ENCODE results near the gene IRAK3. TPM values are rescaled to one million over a fixed set of nuclear protein-coding genes. Genes with fewer than 3 reads are reported as not detected.

Gene IRAK3
- total and polyA plus RNA-seq, 2 donors (not counting 1 experiment from before 2014, with no cell fraction given) = 3.9 to 4.3 TPM

GRCh38 chr12:66297923-66298322 is 108.9 kb downstream of the IRAK3 start:
- Histone ChIP-seq H3K79me2 (ENCODE audit: control insufficient read depth, insufficient read depth, low read length) (no peaks in the 10 kb centered on the region), H3K36me3 (replicated peaks in 1 of 2; ENCODE audit: control extremely low read depth in 1 of 2, control insufficient read depth in 1 of 2, extremely low read depth in 1 of 2, insufficient read depth in 2 of 2, low read length in 1 of 2) (no peaks in the 10 kb centered on the region), H3K9me3 (ENCODE audit: control extremely low read depth in 1 of 3, control insufficient read depth in 2 of 3, insufficient read depth in 1 of 3, low read length in 2 of 3) (no peaks in the 10 kb centered on the region), H2AFZ (ENCODE audit: insufficient read depth, low read depth, low read length, poor library complexity, severe bottlenecking) (no peak overlapping the region), H3K9ac (ENCODE audit: low read length) (no peak overlapping the region), H3K4me3 (ENCODE audit: control extremely low read depth in 1 of 5, extremely low read depth in 1 of 5, insufficient read depth in 1 of 5, low read depth in 2 of 5, low read length in 4 of 5) (no peak overlapping the region), H3K27ac (ENCODE audit: low read length in 2 of 2) (no peak overlapping the region), H3K4me1 (ENCODE audit: control insufficient read depth in 2 of 2, insufficient read depth in 2 of 2, low read length in 2 of 2) (no peaks in the 10 kb centered on the region), H3K27me3 (replicated peaks in 1 of 4; ENCODE audit: control extremely low read depth in 1 of 4, control insufficient read depth in 3 of 4, insufficient read depth in 4 of 4, low read length in 3 of 4) (peaks cover 0 to 3% (median 0%) of the 10 kb centered on the region in 4 experiments), H4K20me1 (ENCODE audit: control insufficient read depth, insufficient read depth, low read length, poor library complexity, severe bottlenecking) (no peaks in the 10 kb centered on the region), H3K4me2 (replicated peaks; ENCODE audit: low read depth, low read length, poor library complexity, severe bottlenecking) (no peak overlapping the region)
- no peak overlapping the region for H3K4me3 Mint-ChIP-seq
- H3K27me3 Mint-ChIP-seq = peaks cover 9% of the 10 kb centered on the region
- H3K4me1 Mint-ChIP-seq = peaks cover 14% of the 10 kb centered on the region
- ATAC-seq (ENCODE audit: low read depth) (no peak), DNase-seq (no peak)
- no CpG with 5 or more reads among the region's 3 CpGs for WGBS (ENCODE audit: insufficient coverage)
- no peak overlapping the region for H3K27ac Mint-ChIP-seq
- POLR2A ChIA-PET = no interaction called here
- intact Hi-C loops (cut with micrococcal nuclease) = no loop called here
- CTCF ChIA-PET = no interaction called here
- no peaks in the 10 kb centered on the region for H3K9me3 Mint-ChIP-seq (ENCODE audit: insufficient read depth)
- TF ChIP-seq EZH2 (IDR thresholded peaks at IDR 0.05; ENCODE audit: borderline replicate concordance, insufficient read depth, low read depth, low read length, poor library complexity, severe bottlenecking) (no peak), CTCF (IDR thresholded peaks at IDR 0.05) (no peak)

GRCh38 chr12:66301944-66302826 is 113.2 kb downstream of the IRAK3 start, which contains the start of gene HELB:
TSS of gene HELB (plus strand) at chr12:66302493. CDS start at chr12:66302604, 111 bp downstream.
- H3K9ac ChIP-seq (ENCODE audit: low read length) = peak within 1 kb of the TSS; percentile 92
- DNase-seq = peak; percentile 92
- WGBS (ENCODE audit: insufficient coverage) = under 1% methylated on average over 44 of the region's 45 CpGs
- Mint-ChIP-seq H3K27me3 (peaks cover 4% of the 10 kb centered on the region), H3K27ac (peak within 1 kb of the TSS; percentile 94), H3K4me3 (peak within 1 kb of the TSS; percentile 99), H3K9me3 (ENCODE audit: insufficient read depth) (no peaks in the 10 kb centered on the region), H3K4me1 (peaks cover 36% of the 10 kb centered on the region)
- peak within 1 kb of the TSS; percentile 89 for H3K4me2 ChIP-seq (replicated peaks; ENCODE audit: low read depth, low read length, poor library complexity, severe bottlenecking)
- H3K79me2 ChIP-seq (ENCODE audit: control insufficient read depth, insufficient read depth, low read length) = peaks cover 11% of the 10 kb centered on the region
- ChIA-PET POLR2A (interaction anchor here (0.6 to 1.7 kb wide), 6 partner anchors 9 to 967 kb away, joined by 3 to 12 read pairs (median 7); partner anchors contain the start of genes CAND1, LLPH and TMBIM4), CTCF (interaction anchor here (0.7 to 2.5 kb wide), 7 partner anchors 32 to 1345 kb away, joined by 3 to 11 read pairs (median 4); partner anchors contain the start of genes CAND1 and TMBIM4)
- peak; percentile 95 for ATAC-seq (ENCODE audit: low read depth)
- intact Hi-C loops (cut with micrococcal nuclease) = loop anchor here (1.0 to 10.0 kb wide), 4 partner anchors 67 to 1897 kb away; partner anchors contain the start of genes LLPH, TMBIM4 and XPOT
- H4K20me1 ChIP-seq (ENCODE audit: control insufficient read depth, insufficient read depth, low read length, poor library complexity, severe bottlenecking) = no peaks in the 10 kb centered on the region
- H3K4me3 ChIP-seq (ENCODE audit: control extremely low read depth in 1 of 5, extremely low read depth in 1 of 5, insufficient read depth in 1 of 5, low read depth in 2 of 5, low read length in 4 of 5) = peak within 1 kb of the TSS; percentile 69 to 99 (median 92)
- peaks cover 0 to 3% of the 10 kb centered on the region in 2 experiments for H3K36me3 ChIP-seq (replicated peaks in 1 of 2; ENCODE audit: control extremely low read depth in 1 of 2, control insufficient read depth in 1 of 2, extremely low read depth in 1 of 2, insufficient read depth in 2 of 2, low read length in 1 of 2)
- TF ChIP-seq CTCF (IDR thresholded peaks at IDR 0.05) = no peak
- peak within 1 kb of the TSS; percentile 68 for H3K27ac ChIP-seq (ENCODE audit: low read length in 2 of 2)
- H3K4me1 ChIP-seq (ENCODE audit: control insufficient read depth in 2 of 2, insufficient read depth in 2 of 2, low read length in 2 of 2) = peaks cover 10 to 15% of the 10 kb centered on the region in 2 donors
- H3K9me3 ChIP-seq (ENCODE audit: control extremely low read depth in 1 of 3, control insufficient read depth in 2 of 3, insufficient read depth in 1 of 3, low read length in 2 of 3) = no peaks in the 10 kb centered on the region
- H3K27me3 ChIP-seq (replicated peaks in 1 of 4; ENCODE audit: control extremely low read depth in 1 of 4, control insufficient read depth in 3 of 4, insufficient read depth in 4 of 4, low read length in 3 of 4) = no peaks in the 10 kb centered on the region
- H2AFZ ChIP-seq (ENCODE audit: insufficient read depth, low read depth, low read length, poor library complexity, severe bottlenecking) = peak within 1 kb of the TSS; percentile 96

Data from B cell (primary cell).